NCI-H748 (cell line): Measurements from ENCODE around the gene ASTN2.
"Not testable (repeated sequence)": the region's sequence is repeated elsewhere in the genome, so short reads cannot be mapped to it uniquely, and the experiment has no call there.

Experiments used
- DNase-seq: peaks from one replicate; lab custom pipeline; 2025; ENCODE audit not compliant: unreplicated experiment; lab: John Stamatoyannopoulos, UW

Gene ASTN2

GRCh38 chr9:116935149-116935897, 479.5 kb downstream of the ASTN2 start:
- no peak for DNase-seq

- DNase-seq = no peak
These were observed 480.7 kb downstream of the ASTN2 start for GRCh38 chr9:116934131-116934530.

- DNase-seq = no peak
These were observed 481.6 kb downstream of the ASTN2 start for GRCh38 chr9:116933251-116933650.

GRCh38 chr9:116929621-116930020, 485.2 kb downstream of the ASTN2 start:
- DNase-seq = no peak

GRCh38 chr9:116928884-116929283, 486.0 kb downstream of the ASTN2 start:
- DNase-seq = no peak

- no peak for DNase-seq
These were observed 486.6 kb downstream of the ASTN2 start for GRCh38 chr9:116928289-116928688.

- no peak for DNase-seq
These were observed 487.1 kb downstream of the ASTN2 start for GRCh38 chr9:116927726-116928125.

- DNase-seq = no peak
These were observed 489.7 kb downstream of the ASTN2 start for GRCh38 chr9:116925121-116925520.

GRCh38 chr9:116924462-116925110, 490.3 kb downstream of the ASTN2 start:
- DNase-seq = no peak

- DNase-seq = peak; percentile 46
These were observed 496.9 kb downstream of the ASTN2 start for GRCh38 chr9:116917895-116918508.

- DNase-seq = no peak
These were observed 501.3 kb downstream of the ASTN2 start for GRCh38 chr9:116913536-116913935.

GRCh38 chr9:116910201-116910600, 504.7 kb downstream of the ASTN2 start:
- DNase-seq = no peak

GRCh38 chr9:116907989-116908388, 506.9 kb downstream of the ASTN2 start:
- DNase-seq = no peak

- peak; percentile 8 for DNase-seq
These were observed 509.7 kb downstream of the ASTN2 start for GRCh38 chr9:116905171-116905588.

GRCh38 chr9:116904165-116904564, 510.7 kb downstream of the ASTN2 start:
- DNase-seq = no peak

- DNase-seq = no peak
These were observed 513.6 kb downstream of the ASTN2 start for GRCh38 chr9:116901260-116901659.

GRCh38 chr9:116900543-116900942, 514.3 kb downstream of the ASTN2 start:
- DNase-seq = no peak

- no peak for DNase-seq
These were observed 514.9 kb downstream of the ASTN2 start for GRCh38 chr9:116900007-116900367.

- no peak for DNase-seq
These were observed 515.4 kb downstream of the ASTN2 start for GRCh38 chr9:116899337-116900006.

- not testable (repeated sequence) for DNase-seq
These were observed 516.7 kb downstream of the ASTN2 start for GRCh38 chr9:116898131-116898530.

GRCh38 chr9:116897201-116897600, 517.7 kb downstream of the ASTN2 start:
- no peak for DNase-seq

- no peak for DNase-seq
These were observed 518.9 kb downstream of the ASTN2 start for GRCh38 chr9:116895961-116896360.
